ENCODE results near the gene SBSN. TPM values are rescaled to one million over a fixed set of nuclear protein-coding genes. Genes with fewer than 3 reads are reported as not detected.

SBSN gene
- total and polyA plus RNA-seq, 2 donors (not counting 1 experiment from before 2014, with no cell fraction given), result not detected

GRCh38 chr19:35474104-35474503 is 54.0 kb downstream of the SBSN start:
- no peaks in the 10 kb centered on the region for H3K79me2 ChIP-seq (ENCODE audit: control insufficient read depth, insufficient read depth, low read length)
- no peak overlapping the region for H3K4me3 ChIP-seq (ENCODE audit: control extremely low read depth in 1 of 5, extremely low read depth in 1 of 5, insufficient read depth in 1 of 5, low read depth in 2 of 5, low read length in 4 of 5)
- no peak overlapping the region for H3K4me2 ChIP-seq (replicated peaks; ENCODE audit: low read depth, low read length, poor library complexity, severe bottlenecking)
- no peak overlapping the region for H3K27ac ChIP-seq (ENCODE audit: low read length in 2 of 2)
- Mint-ChIP-seq H3K27me3 (no peaks in the 10 kb centered on the region), H3K27ac (no peak overlapping the region), H3K9me3 (ENCODE audit: insufficient read depth) (no peaks in the 10 kb centered on the region), H3K4me3 (no peak overlapping the region), H3K4me1 (no peaks in the 10 kb centered on the region)
- intact Hi-C loops (cut with micrococcal nuclease), result no loop called here
- POLR2A ChIA-PET, result no interaction called here
- no peaks in the 10 kb centered on the region for H4K20me1 ChIP-seq (ENCODE audit: control insufficient read depth, insufficient read depth, low read length, poor library complexity, severe bottlenecking)
- ATAC-seq (ENCODE audit: low read depth) (no peak), DNase-seq (no peak)
- CTCF ChIA-PET, result interaction anchor here (1.9 to 9.1 kb wide), 2 partner anchors 21 to 122 kb away, joined by 8 to 234 read pairs; partner anchors contain the start of genes FFAR1 and FFAR3
- no peaks in the 10 kb centered on the region for H3K4me1 ChIP-seq (ENCODE audit: control insufficient read depth in 2 of 2, insufficient read depth in 2 of 2, low read length in 2 of 2)
- WGBS (ENCODE audit: insufficient coverage), result 92% methylated on average over 13 of the region's 14 CpGs
- H3K9ac ChIP-seq (ENCODE audit: low read length), result no peak overlapping the region
- no peak overlapping the region for H2AFZ ChIP-seq (ENCODE audit: insufficient read depth, low read depth, low read length, poor library complexity, severe bottlenecking)
- H3K36me3 ChIP-seq (replicated peaks in 1 of 2; ENCODE audit: control extremely low read depth in 1 of 2, control insufficient read depth in 1 of 2, extremely low read depth in 1 of 2, insufficient read depth in 2 of 2, low read length in 1 of 2), result no peaks in the 10 kb centered on the region
- no peak for TF ChIP-seq CTCF (IDR thresholded peaks at IDR 0.05)
- TF ChIP-seq EZH2 (IDR thresholded peaks at IDR 0.05; ENCODE audit: borderline replicate concordance, insufficient read depth, low read depth, low read length, poor library complexity, severe bottlenecking), result no peak
- no peaks in the 10 kb centered on the region for H3K27me3 ChIP-seq (replicated peaks in 1 of 4; ENCODE audit: control extremely low read depth in 1 of 4, control insufficient read depth in 3 of 4, insufficient read depth in 4 of 4, low read length in 3 of 4)
- H3K9me3 ChIP-seq (ENCODE audit: control extremely low read depth in 1 of 3, control insufficient read depth in 2 of 3, insufficient read depth in 1 of 3, low read length in 2 of 3), result no peaks in the 10 kb centered on the region

Other genes starting within 250 kb of the SBSN start
- 2.5 and 3.0 TPM in 2 replicates for gene HAMP, start 245.8 kb downstream of the SBSN start, total RNA-seq
- 0.70 and 1.4 TPM in 2 replicates for gene HAMP, start 245.8 kb downstream of the SBSN start, polyA plus RNA-seq
- 0.12 TPM in 1 of 2 replicates, not detected in the other for gene MAG, start 236.2 kb downstream of the SBSN start, total RNA-seq
- gene MAG, start 236.2 kb downstream of the SBSN start, polyA plus RNA-seq, result 0.30 and 0.58 TPM in 2 replicates
- 692 and 698 TPM in 2 replicates for gene CD22, start 199.1 kb downstream of the SBSN start, total RNA-seq
- 1,437 and 1,715 TPM in 2 replicates for gene CD22, start 199.1 kb downstream of the SBSN start, polyA plus RNA-seq
- 3.0 and 3.3 TPM in 2 replicates for gene FFAR1, start 180.4 kb downstream of the SBSN start, total RNA-seq
- 17.9 and 118 TPM in 2 replicates for gene FFAR1, start 180.4 kb downstream of the SBSN start, polyA plus RNA-seq
- gene FFAR3, start 169.9 kb downstream of the SBSN start, total RNA-seq, result not detected in 2 replicates
- gene FFAR3, start 169.9 kb downstream of the SBSN start, polyA plus RNA-seq, result 0.63 and 4.1 TPM in 2 replicates
- not detected in 2 replicates for gene GPR42, start 157.2 kb downstream of the SBSN start, total RNA-seq
- gene GPR42, start 157.2 kb downstream of the SBSN start, polyA plus RNA-seq, result 0.10 and 3.5 TPM in 2 replicates
- 0.15 TPM in 1 of 2 replicates, not detected in the other for gene FFAR2, start 80.1 kb downstream of the SBSN start, total RNA-seq
- 0.26 and 0.31 TPM in 2 replicates for gene FFAR2, start 80.1 kb downstream of the SBSN start, polyA plus RNA-seq
- gene KRTDAP, start 37.8 kb downstream of the SBSN start, total RNA-seq, result not detected in 2 replicates
- gene KRTDAP, start 37.8 kb downstream of the SBSN start, polyA plus RNA-seq, result not detected in 2 replicates
- 1.8 and 4.5 TPM in 2 replicates for gene DMKN, start 14.7 kb downstream of the SBSN start, total RNA-seq
- 0.58 and 1.6 TPM in 2 replicates for gene DMKN, start 14.7 kb downstream of the SBSN start, polyA plus RNA-seq
- gene GAPDHS, start 5.1 kb upstream of the SBSN start, total RNA-seq, result not detected in 2 replicates
- not detected in 2 replicates for gene GAPDHS, start 5.1 kb upstream of the SBSN start, polyA plus RNA-seq
- gene TMEM147, start 17.3 kb upstream of the SBSN start, total RNA-seq, result 39.8 and 41.6 TPM in 2 replicates
- 61.6 and 68.9 TPM in 2 replicates for gene TMEM147, start 17.3 kb upstream of the SBSN start, polyA plus RNA-seq
- not detected in 2 replicates for gene ATP4A, start 35.3 kb upstream of the SBSN start, total RNA-seq
- not detected in 2 replicates for gene ATP4A, start 35.3 kb upstream of the SBSN start, polyA plus RNA-seq
- gene PMIS2, start 57.9 kb upstream of the SBSN start, total RNA-seq, result not detected in 2 replicates
- not detected in 2 replicates for gene PMIS2, start 57.9 kb upstream of the SBSN start, polyA plus RNA-seq
- gene HAUS5, start 84.4 kb upstream of the SBSN start, total RNA-seq, result 32.2 and 35.3 TPM in 2 replicates
- gene HAUS5, start 84.4 kb upstream of the SBSN start, polyA plus RNA-seq, result 42.8 and 52.3 TPM in 2 replicates
- 52.0 and 52.7 TPM in 2 replicates for gene RBM42, start 100.7 kb upstream of the SBSN start, total RNA-seq
- 42.1 and 42.9 TPM in 2 replicates for gene RBM42, start 100.7 kb upstream of the SBSN start, polyA plus RNA-seq
- gene ETV2, start 113.4 kb upstream of the SBSN start, total RNA-seq, result 0.42 and 1.3 TPM in 2 replicates
- 0.20 and 0.49 TPM in 2 replicates for gene ETV2, start 113.4 kb upstream of the SBSN start, polyA plus RNA-seq
- gene COX6B1, start 120.0 kb upstream of the SBSN start, total RNA-seq, result 214 and 215 TPM in 2 replicates
- gene COX6B1, start 120.0 kb upstream of the SBSN start, polyA plus RNA-seq, result 202 and 387 TPM in 2 replicates
- not detected in 2 replicates for gene UPK1A, start 138.2 kb upstream of the SBSN start, total RNA-seq
- 0.16 and 0.17 TPM in 2 replicates for gene UPK1A, start 138.2 kb upstream of the SBSN start, polyA plus RNA-seq
- 28.1 and 30.9 TPM in 2 replicates for gene ZBTB32, start 176.2 kb upstream of the SBSN start, total RNA-seq
- 8.5 and 18.9 TPM in 2 replicates for gene ZBTB32, start 176.2 kb upstream of the SBSN start, polyA plus RNA-seq
- 84.5 and 85.6 TPM in 2 replicates for gene KMT2B, start 189.7 kb upstream of the SBSN start, total RNA-seq
- gene KMT2B, start 189.7 kb upstream of the SBSN start, polyA plus RNA-seq, result 96.9 and 106 TPM in 2 replicates
- 245 and 248 TPM in 2 replicates for gene IGFLR1, start 214.1 kb upstream of the SBSN start, total RNA-seq
- gene IGFLR1, start 214.1 kb upstream of the SBSN start, polyA plus RNA-seq, result 110 and 130 TPM in 2 replicates
- gene U2AF1L4, start 217.1 kb upstream of the SBSN start, total RNA-seq, result 62.1 and 62.7 TPM in 2 replicates
- gene U2AF1L4, start 217.1 kb upstream of the SBSN start, polyA plus RNA-seq, result 89.7 and 170 TPM in 2 replicates
- gene PSENEN, start 217.3 kb upstream of the SBSN start, total RNA-seq, result 29.1 and 36.4 TPM in 2 replicates
- gene PSENEN, start 217.3 kb upstream of the SBSN start, polyA plus RNA-seq, result 11.7 and 17.7 TPM in 2 replicates
- 22.3 and 22.8 TPM in 2 replicates for gene LIN37, start 220.3 kb upstream of the SBSN start, total RNA-seq
- gene LIN37, start 220.3 kb upstream of the SBSN start, polyA plus RNA-seq, result 64.1 and 76.1 TPM in 2 replicates
- gene HSPB6, start 228.7 kb upstream of the SBSN start, total RNA-seq, result not detected in 2 replicates
- not detected in 2 replicates for gene HSPB6, start 228.7 kb upstream of the SBSN start, polyA plus RNA-seq
- 61.0 and 65.6 TPM in 2 replicates for gene PROSER3, start 229.9 kb upstream of the SBSN start, total RNA-seq
- 26.0 and 30.7 TPM in 2 replicates for gene PROSER3, start 229.9 kb upstream of the SBSN start, polyA plus RNA-seq
- gene ARHGAP33, start 247.3 kb upstream of the SBSN start, total RNA-seq, result 18.2 and 21.6 TPM in 2 replicates
- gene ARHGAP33, start 247.3 kb upstream of the SBSN start, polyA plus RNA-seq, result 27.8 and 28.7 TPM in 2 replicates

All from B cell (primary cell).